AG09319 (cell line): Measurements from ENCODE around the gene HMGN3.

ENCODE experiments used
- DNase-seq: peaks from one replicate; pipeline ENCODE4 v3.0.0-alpha.2; 2010; ENCODE audit warnings: low read depth; ENCODE audit errors: extremely low read depth
- CTCF ChIP-seq: IDR thresholded peaks from 2 replicates; pipeline ENCODE4 v1.5.1; 2011; ENCODE audit warnings: low read depth, mild to moderate bottlenecking, inconsistent platforms, low read length, moderate library complexity

Gene HMGN3

GRCh38 chr6:79246891-79247290, 12.4 kb upstream of the HMGN3 start:
- no peak for TF ChIP-seq CTCF
- DNase-seq: no peak

DNA sequence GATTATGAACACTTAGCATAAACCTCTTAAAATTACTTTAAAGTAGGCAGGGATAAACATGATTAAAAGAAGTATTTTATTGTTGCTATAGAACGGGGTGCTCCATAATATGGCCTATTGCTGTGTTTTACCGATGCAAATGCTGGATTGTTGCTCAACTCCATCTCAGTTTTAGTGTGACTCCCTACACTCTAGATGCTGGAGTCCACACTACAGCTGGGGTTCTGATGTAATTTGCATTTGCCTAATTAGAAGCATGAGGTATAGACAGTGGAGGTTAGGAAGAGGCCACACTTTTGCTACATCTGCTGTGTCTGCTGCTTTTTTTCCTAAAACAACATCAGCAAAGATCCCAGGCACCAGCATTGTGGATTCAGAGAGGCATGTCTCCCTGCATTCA, 6.7 kb upstream of the HMGN3 start:
- no peak for DNase-seq
- TF ChIP-seq CTCF: no peak

DNA sequence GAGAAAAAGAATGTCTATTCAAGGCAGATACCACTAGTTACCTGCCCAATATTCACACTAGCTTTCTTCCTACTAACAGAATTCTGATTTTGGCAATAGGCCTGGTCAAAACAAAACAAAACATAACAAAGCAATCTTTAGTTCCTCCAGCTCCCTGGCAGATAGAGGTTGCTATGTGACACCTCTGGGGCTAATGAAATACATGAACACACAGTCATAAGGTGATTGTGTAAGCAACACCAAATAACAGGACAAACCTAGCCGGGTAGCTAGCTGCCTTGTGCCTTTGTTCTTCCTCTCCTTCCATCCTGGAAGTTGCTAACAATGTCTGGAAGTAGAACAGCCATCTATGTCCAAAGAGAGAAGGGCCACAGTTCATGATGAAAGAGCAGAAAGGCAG, 6.0 kb upstream of the HMGN3 start:
- no peak for TF ChIP-seq CTCF
- no peak for DNase-seq

- no peak for TF ChIP-seq CTCF
- DNase-seq: no peak
These were observed 5.2 kb upstream of the HMGN3 start for GRCh38 chr6:79239536-79240168.

DNA sequence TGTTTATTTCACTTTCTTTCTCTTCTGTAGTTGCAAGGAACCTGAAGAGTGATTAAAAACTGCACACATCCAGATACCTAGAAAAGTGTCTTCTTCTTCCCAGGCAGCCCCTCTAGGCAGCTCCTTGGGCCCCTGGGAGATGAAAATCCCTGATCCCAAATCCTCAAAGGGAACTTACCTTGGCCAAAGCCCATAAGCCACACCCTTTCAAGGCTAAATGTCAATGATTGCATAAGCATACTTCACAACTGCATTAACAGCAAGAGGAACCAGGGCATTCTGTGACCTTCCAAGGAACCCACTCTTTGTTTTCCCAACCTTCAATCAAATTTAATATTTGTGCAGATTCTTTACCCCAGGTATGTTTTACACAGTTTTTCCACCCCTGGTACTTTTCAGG, 4.4 kb upstream of the HMGN3 start:
- DNase-seq: no peak
- TF ChIP-seq CTCF: no peak

- no peak for DNase-seq
- no peak for TF ChIP-seq CTCF
These were observed 2.2 kb upstream of the HMGN3 start for GRCh38 chr6:79236711-79237110.

DNA sequence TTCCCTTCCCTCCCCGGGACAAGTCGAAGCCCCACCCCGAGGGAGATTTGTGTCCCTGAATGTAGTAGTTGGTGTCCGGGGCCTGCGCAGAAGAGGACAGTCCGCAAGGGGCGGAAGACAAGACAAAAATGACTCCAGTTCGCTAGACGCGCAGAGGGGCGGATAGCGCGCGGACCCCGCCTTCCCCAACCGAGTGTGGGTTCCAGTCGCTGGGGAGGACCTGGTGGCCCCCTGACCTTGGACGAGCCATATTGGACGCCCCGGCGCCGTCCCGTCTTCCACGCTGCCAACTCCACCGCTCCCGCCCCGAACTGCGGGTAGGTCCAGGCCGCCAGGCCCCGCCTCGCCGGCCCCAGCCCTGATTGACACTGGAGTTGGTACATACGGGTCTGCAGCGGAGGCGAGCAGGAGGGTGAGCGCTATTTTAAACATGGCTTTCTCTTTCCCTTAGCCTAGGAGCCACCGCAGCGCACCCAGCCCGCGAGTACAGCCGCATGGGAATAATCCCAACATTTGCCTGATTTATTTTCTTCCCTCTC, 802 bp downstream of the HMGN3 start:
- DNase-seq: peak; percentile 49
- TF ChIP-seq CTCF: peak; percentile 37
